RWPE2 (cell line): ENCODE measurements around the gene ZNF512.
"Not testable (repeated sequence)": the region's sequence is repeated elsewhere in the genome, so short reads cannot be mapped to it uniquely, and the experiment has no call there.

Experiments used
- ATAC-seq: fragments of 200-7000 bp; cut with Tn5 transposase; 3 replicates; pipeline ENCODE4 v1.9.1; 2021; ENCODE audit warnings: low read depth
- DNase-seq: peaks from one replicate; pipeline ENCODE4 v3.0.0-alpha.2; 2020; ENCODE audit warnings: low spot score
- H3K27ac ChIP-seq: fragments of 450-650 bp; 2 replicates; pipeline ENCODE4 v1.5.1; 2017; ENCODE audit warnings: mild to moderate bottlenecking; ENCODE audit not compliant: poor library complexity, severe bottlenecking
- H3K27me3 ChIP-seq: fragments of 250-450 bp; sonication (Bioruptor Pico); 2 replicates; pipeline ENCODE4 v1.5.1; 2021; ENCODE audit warnings: mild to moderate bottlenecking, moderate library complexity; ENCODE audit not compliant: insufficient read depth, poor library complexity, severe bottlenecking
- H3K36me3 ChIP-seq: fragments of 250-450 bp; sonication (Bioruptor Pico); 2 replicates; pipeline ENCODE4 v1.5.1; 2020; ENCODE audit warnings: low read depth, mild to moderate bottlenecking, moderate library complexity
- H3K4me1 ChIP-seq: fragments of 250-450 bp; sonication (Bioruptor Pico); 2 replicates; pipeline ENCODE4 v1.5.1; 2021; ENCODE audit warnings: mild to moderate bottlenecking, moderate library complexity; ENCODE audit not compliant: insufficient read depth, poor library complexity, severe bottlenecking
- H3K4me3 ChIP-seq: fragments of 250-450 bp; sonication (Bioruptor Pico); 2 replicates; pipeline ENCODE4 v1.5.1; 2021; ENCODE audit warnings: mild to moderate bottlenecking, moderate library complexity; ENCODE audit not compliant: severe bottlenecking
- H3K9me3 ChIP-seq: fragments of 250-450 bp; sonication (Bioruptor Pico); 2 replicates; pipeline ENCODE4 v1.5.1; 2021; ENCODE audit warnings: mild to moderate bottlenecking, moderate library complexity; ENCODE audit not compliant: severe bottlenecking
- CTCF ChIP-seq: fragments of 450-650 bp; IDR thresholded peaks from one replicate; pipeline ENCODE4 v1.5.1; 2017; ENCODE audit warnings: mild to moderate bottlenecking, moderate library complexity; ENCODE audit not compliant: poor library complexity, severe bottlenecking

The ZNF512 gene

GRCh38 chr2:27587025-27587424 is 4.2 kb downstream of the ZNF512 start:
- ATAC-seq, result no peak
- H3K27ac ChIP-seq, result no peak overlapping the region
- no peaks in the 10 kb centered on the region for H3K27me3 ChIP-seq
- H3K4me1 ChIP-seq, result peaks cover 17% of the 10 kb centered on the region
- no peak overlapping the region for H3K4me3 ChIP-seq
- peaks cover 15% of the 10 kb centered on the region for H3K9me3 ChIP-seq
- H3K36me3 ChIP-seq, result peaks cover 34% of the 10 kb centered on the region
- DNase-seq, result no peak
- TF ChIP-seq CTCF, result no peak

GRCh38 chr2:27588308-27588707 is 5.5 kb downstream of the ZNF512 start:
- ATAC-seq, result no peak
- H3K4me1 ChIP-seq, result peaks cover 17% of the 10 kb centered on the region

GRCh38 chr2:27591745-27592144 is 8.9 kb downstream of the ZNF512 start:
- Histone ChIP-seq H3K36me3 (peaks cover 19% of the 10 kb centered on the region), H3K27ac (no peak overlapping the region), H3K4me1 (no peaks in the 10 kb centered on the region), H3K9me3 (peaks cover 17% of the 10 kb centered on the region), H3K4me3 (no peak overlapping the region), H3K27me3 (no peaks in the 10 kb centered on the region)
- no peak for DNase-seq
- no peak for ATAC-seq
- no peak for TF ChIP-seq CTCF

More at GRCh38 chr2:27588308-27588707, 5.5 kb downstream of the ZNF512 start:
- Histone ChIP-seq H3K27me3 (no peaks in the 10 kb centered on the region), H3K9me3 (peaks cover 17% of the 10 kb centered on the region), H3K36me3 (peaks cover 34% of the 10 kb centered on the region), H3K4me3 (no peak overlapping the region), H3K27ac (no peak overlapping the region)
- TF ChIP-seq CTCF, result no peak
- DNase-seq, result no peak

GRCh38 chr2:27593240-27593639 is 10.4 kb downstream of the ZNF512 start:
- H3K27me3 ChIP-seq, result no peaks in the 10 kb centered on the region
- H3K4me1 ChIP-seq, result no peaks in the 10 kb centered on the region
- H3K9me3 ChIP-seq, result peaks cover 17% of the 10 kb centered on the region
- no peak for DNase-seq
- no peak overlapping the region for H3K4me3 ChIP-seq
- peaks cover 25% of the 10 kb centered on the region for H3K36me3 ChIP-seq
- no peak for TF ChIP-seq CTCF
- ATAC-seq, result no peak
- no peak overlapping the region for H3K27ac ChIP-seq

GRCh38 chr2:27594020-27594703 is 11.3 kb downstream of the ZNF512 start:
- DNase-seq, H3K27ac ChIP-seq, H3K4me1 ChIP-seq, H3K27me3 ChIP-seq, ATAC-seq, H3K4me3 ChIP-seq: not testable (repeated sequence)
- peaks cover 25% of the 10 kb centered on the region for H3K36me3 ChIP-seq
- H3K9me3 ChIP-seq, result peaks cover 11% of the 10 kb centered on the region

- not testable (repeated sequence) for H3K4me3 ChIP-seq, H3K27ac ChIP-seq, H3K4me1 ChIP-seq, DNase-seq, H3K9me3 ChIP-seq, H3K27me3 ChIP-seq, ATAC-seq
- H3K36me3 ChIP-seq, result peaks cover 24% of the 10 kb centered on the region
Measured at GRCh38 chr2:27595412-27595811, 12.6 kb downstream of the ZNF512 start.
